GM23338 (cell line): ENCODE measurements around the gene TFPI. TPM values are rescaled to one million over a fixed set of nuclear protein-coding genes. Genes with fewer than 3 reads are reported as not detected.

Experiments
- ATAC-seq: fragments of 200-7000 bp; cut with Tn5 transposase; 3 replicates; pipeline ENCODE4 v1.9.1; 2020
- DNase-seq: peaks from one replicate; pipeline ENCODE4 v3.0.0-alpha.2; 2015; ENCODE audit warnings: low spot score
- H2AFZ ChIP-seq: fragments of 200-600 bp; sonication (generic); 2 replicates; pipeline ENCODE4 v1.8.0; 2016; ENCODE audit warnings: antibody characterized with exemption, mild to moderate bottlenecking, moderate library complexity
- H3F3A ChIP-seq: fragments of 200-600 bp; sonication (generic); replicated peaks from 2 replicates; pipeline ENCODE4 v1.8.0; 2017; ENCODE audit warnings: antibody characterized with exemption, mixed run types, low read depth
- H3K27ac ChIP-seq: fragments of 200-600 bp; sonication (generic); 2 replicates; pipeline ENCODE4 v1.6.1; 2016; ENCODE audit warnings: low read depth
- H3K27me3 ChIP-seq: fragments of 200-600 bp; sonication (generic); 2 replicates; pipeline ENCODE4 v1.8.0; 2016; ENCODE audit warnings: mild to moderate bottlenecking, mixed run types, moderate library complexity; ENCODE audit not compliant: insufficient read depth
- H3K36me3 ChIP-seq: fragments of 200-600 bp; sonication (generic); 2 replicates; pipeline ENCODE4 v1.8.0; 2016; ENCODE audit warnings: mild to moderate bottlenecking; ENCODE audit not compliant: insufficient read depth
- H3K4me1 ChIP-seq: fragments of 200-600 bp; sonication (generic); 2 replicates; pipeline ENCODE4 v1.8.0; 2016; ENCODE audit warnings: mild to moderate bottlenecking, moderate library complexity; ENCODE audit not compliant: insufficient read depth
- H3K4me2 ChIP-seq: fragments of 200-600 bp; sonication (generic); 2 replicates; pipeline ENCODE4 v1.7.1; 2017; ENCODE audit warnings: mixed run types
- H3K4me3 ChIP-seq: fragments of 200-600 bp; sonication (generic); 2 replicates; pipeline ENCODE4 v1.6.1; 2016; ENCODE audit warnings: mixed run types
- H3K79me2 ChIP-seq: fragments of 200-600 bp; sonication (generic); replicated peaks from 2 replicates; pipeline ENCODE4 v1.8.0; 2017; ENCODE audit warnings: mild to moderate bottlenecking; ENCODE audit not compliant: insufficient read depth
- H3K9me2 ChIP-seq: fragments of 200-600 bp; sonication (generic); 2 replicates; pipeline ENCODE4 v1.8.0; 2017; ENCODE audit not compliant: insufficient read depth
- H4K20me1 ChIP-seq: fragments of 200-600 bp; sonication (generic); replicated peaks from 2 replicates; pipeline ENCODE4 v1.8.0; 2017; ENCODE audit warnings: mild to moderate bottlenecking; ENCODE audit not compliant: insufficient read depth
- H3K27ac Mint-ChIP-seq: 2 replicates; pipeline ENCODE4 v1.8.0; 2020; ENCODE audit warnings: inconsistent platforms, mild to moderate bottlenecking, moderate library complexity, mixed read lengths
- H3K27me3 Mint-ChIP-seq: 3 replicates; pipeline ENCODE4 v1.8.0; 2022; ENCODE audit warnings: low read depth, mild to moderate bottlenecking, moderate library complexity, mixed read lengths, inconsistent platforms; ENCODE audit not compliant: insufficient read depth, poor library complexity
- H3K36me3 Mint-ChIP-seq: 3 replicates; pipeline ENCODE4 v1.8.0; 2021; ENCODE audit warnings: low read depth, mild to moderate bottlenecking, inconsistent platforms, moderate library complexity, mixed read lengths
- H3K4me1 Mint-ChIP-seq: 3 replicates; pipeline ENCODE4 v1.8.0; 2020; ENCODE audit warnings: mild to moderate bottlenecking, inconsistent platforms, mixed read lengths
- H3K4me3 Mint-ChIP-seq: 3 replicates; pipeline ENCODE4 v1.8.0; 2021; ENCODE audit warnings: moderate library complexity, mild to moderate bottlenecking, inconsistent platforms, mixed read lengths
- H3K9me3 Mint-ChIP-seq: 3 replicates; pipeline ENCODE4 v1.8.0; 2020; ENCODE audit warnings: moderate library complexity, mild to moderate bottlenecking, inconsistent platforms, mixed read lengths
- CREB1 ChIP-seq: fragments of 250-450 bp; sonication (Bioruptor Pico); IDR thresholded peaks from 2 replicates; pipeline ENCODE4 v1.5.0; 2020; ENCODE audit warnings: low read depth, mild to moderate bottlenecking, moderate library complexity
- EZH2 ChIP-seq: fragments of 200-600 bp; sonication (generic); IDR thresholded peaks from one replicate; pipeline ENCODE4 v1.8.0; 2017; ENCODE audit warnings: antibody characterized with exemption, mild to moderate bottlenecking, low read depth; ENCODE audit not compliant: unreplicated experiment
- EZH2phosphoT487 ChIP-seq: fragments of 200-600 bp; sonication (generic); IDR thresholded peaks from one replicate; pipeline ENCODE4 v1.8.1; 2018; ENCODE audit warnings: antibody characterized with exemption; ENCODE audit not compliant: unreplicated experiment
- JUNB ChIP-seq: IDR thresholded peaks from one replicate; pipeline ENCODE4 v1.6.1; 2016; ENCODE audit warnings: antibody characterized with exemption; ENCODE audit not compliant: unreplicated experiment
- NANOG ChIP-seq: IDR thresholded peaks from 2 replicates; pipeline ENCODE4 v1.6.1; 2016; ENCODE audit warnings: antibody characterized with exemption, borderline replicate concordance
- POLR2AphosphoS5 ChIP-seq: IDR thresholded peaks from 2 replicates; pipeline ENCODE4 v1.6.1; 2016; ENCODE audit warnings: antibody characterized with exemption, low read depth
- STAT1 ChIP-seq: IDR thresholded peaks from one replicate; pipeline ENCODE4 v1.6.1; 2016; ENCODE audit warnings: antibody characterized with exemption; ENCODE audit not compliant: unreplicated experiment
- ZNF114 ChIP-seq: fragments of 250-450 bp; sonication (Bioruptor Pico); IDR thresholded peaks from 2 replicates; pipeline ENCODE4 v1.5.0; 2020; ENCODE audit warnings: mild to moderate bottlenecking, moderate library complexity
- ZNF331 ChIP-seq: fragments of 250-450 bp; sonication (Bioruptor Pico); IDR thresholded peaks from 2 replicates; pipeline ENCODE4 v1.5.0; 2020; ENCODE audit warnings: low read depth, mild to moderate bottlenecking, moderate library complexity
- polyA plus RNA-seq: library from polyadenylated mRNA; unstranded; fragments of >200 nt; fragmentation: Nextera tagmentation; extraction: Ambion mirVana; gene quantifications from 2 replicates; pipeline ENCODE4 v1.2.1, GENCODE V29; 2016
- total RNA-seq: library from RNA; depleted of rRNA; stranded (reverse); fragments of >200 nt; shearing (Covaris generic); gene quantifications from 2 replicates; pipeline ENCODE4 v1.2.3, GENCODE V29; 2014
- TF ChIP-seq, protein P1 (sequence below): fragments of 250-450 bp; sonication (Bioruptor Pico); IDR thresholded peaks from 2 replicates; pipeline ENCODE4 v1.5.0; 2020; ENCODE audit warnings: mild to moderate bottlenecking, moderate library complexity
- TF ChIP-seq, protein P2 (sequence below): IDR thresholded peaks from 2 replicates; pipeline ENCODE4 v1.6.1; 2016; ENCODE audit warnings: antibody characterized with exemption
- TF ChIP-seq, protein P3 (sequence below), 2 experiments: fragments of 200-600 bp in 1 of 2; sonication (generic) in 1 of 2; conservative IDR thresholded peaks; 2 replicates each; pipeline versions ENCODE4 v1.5.1 to v1.6.1; 2016 to 2017; ENCODE audit warnings: antibody characterized with exemption in 2 of 2, low read depth in 2 of 2, mild to moderate bottlenecking in 2 of 2, moderate library complexity in 1 of 2

The TFPI gene
- total and polyA plus RNA-seq, 2 experiments from 2014 or later, result 1.8 to 1.9 TPM

DNA sequence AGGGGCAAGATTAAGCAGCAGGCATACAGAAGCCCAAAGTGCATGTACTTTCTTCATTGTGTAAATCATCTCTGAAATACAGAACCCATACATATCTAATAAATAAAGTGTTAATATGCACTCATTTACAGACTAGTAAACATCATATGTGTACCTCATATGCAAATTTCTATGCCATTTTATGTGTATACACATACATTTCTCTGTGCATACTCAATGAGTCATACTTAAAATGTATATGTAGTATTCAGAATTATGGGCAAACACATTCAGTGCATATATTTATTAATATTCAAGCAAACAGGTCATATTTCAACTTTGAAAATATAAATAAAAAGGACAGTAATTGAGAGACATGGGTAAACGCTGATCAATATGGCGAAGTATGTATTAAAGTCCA is 50.5 kb downstream of the TFPI start:
- no peak overlapping the region for H3K27ac Mint-ChIP-seq
- H3K4me3 Mint-ChIP-seq, result no peak overlapping the region
- ATAC-seq (no peak), DNase-seq (no peak)
- Histone ChIP-seq H3K4me3 (no peak overlapping the region), H3K9me2 (no peaks in the 10 kb centered on the region), H3K4me2 (no peak overlapping the region), H3K27me3 (no peaks in the 10 kb centered on the region), H3F3A (no peaks in the 10 kb centered on the region), H3K36me3 (no peaks in the 10 kb centered on the region), H2AFZ (no peak overlapping the region), H3K4me1 (peaks cover 5% of the 10 kb centered on the region; the same call in 1 of the 2 replicates), H3K27ac (no peak overlapping the region), H3K79me2 (no peaks in the 10 kb centered on the region), H4K20me1 (no peaks in the 10 kb centered on the region)
- H3K9me3 Mint-ChIP-seq, result peaks cover 8% of the 10 kb centered on the region; the same call in 2 of the 3 replicates
- peaks cover 2% of the 10 kb centered on the region for H3K27me3 Mint-ChIP-seq
- peaks cover 12% of the 10 kb centered on the region; the same call in 2 of the 3 replicates for H3K4me1 Mint-ChIP-seq
- peaks cover 5% of the 10 kb centered on the region; the same call in 1 of the 3 replicates for H3K36me3 Mint-ChIP-seq
- no peak for TF ChIP-seq POLR2AphosphoS5
- no peak for TF ChIP-seq EZH2phosphoT487

DNA sequence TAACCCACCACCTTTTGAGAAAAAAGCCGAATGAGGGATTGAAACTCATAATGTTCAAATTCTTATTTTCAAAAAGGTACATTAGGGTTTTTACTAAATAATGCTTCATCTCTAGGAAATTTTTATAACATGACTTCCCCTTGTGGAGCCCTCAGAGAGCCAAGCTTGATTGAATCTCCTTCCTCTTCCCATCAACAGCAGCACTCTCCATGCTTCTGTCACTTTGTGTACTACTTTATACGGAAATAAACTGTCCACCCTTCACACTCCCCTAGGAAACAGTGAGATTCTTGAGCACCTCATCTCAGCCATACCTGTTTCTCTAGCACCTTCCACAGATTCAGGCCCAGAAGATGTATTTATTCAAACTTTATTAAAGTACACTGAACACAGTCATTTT is 51.8 kb downstream of the TFPI start:
- no peaks in the 10 kb centered on the region for H3K79me2 ChIP-seq
- H3K27ac Mint-ChIP-seq, result no peak overlapping the region
- H3K4me1 ChIP-seq, result peaks cover 5% of the 10 kb centered on the region; the same call in 1 of the 2 replicates
- H4K20me1 ChIP-seq, result no peaks in the 10 kb centered on the region
- H3K27ac ChIP-seq, result no peak overlapping the region
- H3F3A ChIP-seq, result no peaks in the 10 kb centered on the region
- H3K4me3 ChIP-seq, result no peak overlapping the region
- H3K9me3 Mint-ChIP-seq, result no peaks in the 10 kb centered on the region; the same call in 2 of the 3 replicates
- DNase-seq, result no peak
- no peaks in the 10 kb centered on the region for H3K27me3 ChIP-seq
- no peaks in the 10 kb centered on the region for H3K27me3 Mint-ChIP-seq
- H3K36me3 Mint-ChIP-seq, result no peaks in the 10 kb centered on the region
- H2AFZ ChIP-seq, result no peak overlapping the region
- H3K4me2 ChIP-seq, result no peak overlapping the region
- H3K9me2 ChIP-seq, result no peaks in the 10 kb centered on the region
- H3K36me3 ChIP-seq, result no peaks in the 10 kb centered on the region
- peaks cover 12% of the 10 kb centered on the region; the same call in 2 of the 3 replicates for H3K4me1 Mint-ChIP-seq
- H3K4me3 Mint-ChIP-seq, result no peak overlapping the region
- TF ChIP-seq EZH2phosphoT487 (no peak), CREB1 (no peak), STAT1 (no peak), POLR2AphosphoS5 (no peak), JUNB (no peak), NANOG (no peak), ZNF331 (CRISPR knock-in tag) (no peak), EZH2 (no peak), ZNF114 (CRISPR knock-in tag) (no peak)
- TF ChIP-seq, protein P1, sequence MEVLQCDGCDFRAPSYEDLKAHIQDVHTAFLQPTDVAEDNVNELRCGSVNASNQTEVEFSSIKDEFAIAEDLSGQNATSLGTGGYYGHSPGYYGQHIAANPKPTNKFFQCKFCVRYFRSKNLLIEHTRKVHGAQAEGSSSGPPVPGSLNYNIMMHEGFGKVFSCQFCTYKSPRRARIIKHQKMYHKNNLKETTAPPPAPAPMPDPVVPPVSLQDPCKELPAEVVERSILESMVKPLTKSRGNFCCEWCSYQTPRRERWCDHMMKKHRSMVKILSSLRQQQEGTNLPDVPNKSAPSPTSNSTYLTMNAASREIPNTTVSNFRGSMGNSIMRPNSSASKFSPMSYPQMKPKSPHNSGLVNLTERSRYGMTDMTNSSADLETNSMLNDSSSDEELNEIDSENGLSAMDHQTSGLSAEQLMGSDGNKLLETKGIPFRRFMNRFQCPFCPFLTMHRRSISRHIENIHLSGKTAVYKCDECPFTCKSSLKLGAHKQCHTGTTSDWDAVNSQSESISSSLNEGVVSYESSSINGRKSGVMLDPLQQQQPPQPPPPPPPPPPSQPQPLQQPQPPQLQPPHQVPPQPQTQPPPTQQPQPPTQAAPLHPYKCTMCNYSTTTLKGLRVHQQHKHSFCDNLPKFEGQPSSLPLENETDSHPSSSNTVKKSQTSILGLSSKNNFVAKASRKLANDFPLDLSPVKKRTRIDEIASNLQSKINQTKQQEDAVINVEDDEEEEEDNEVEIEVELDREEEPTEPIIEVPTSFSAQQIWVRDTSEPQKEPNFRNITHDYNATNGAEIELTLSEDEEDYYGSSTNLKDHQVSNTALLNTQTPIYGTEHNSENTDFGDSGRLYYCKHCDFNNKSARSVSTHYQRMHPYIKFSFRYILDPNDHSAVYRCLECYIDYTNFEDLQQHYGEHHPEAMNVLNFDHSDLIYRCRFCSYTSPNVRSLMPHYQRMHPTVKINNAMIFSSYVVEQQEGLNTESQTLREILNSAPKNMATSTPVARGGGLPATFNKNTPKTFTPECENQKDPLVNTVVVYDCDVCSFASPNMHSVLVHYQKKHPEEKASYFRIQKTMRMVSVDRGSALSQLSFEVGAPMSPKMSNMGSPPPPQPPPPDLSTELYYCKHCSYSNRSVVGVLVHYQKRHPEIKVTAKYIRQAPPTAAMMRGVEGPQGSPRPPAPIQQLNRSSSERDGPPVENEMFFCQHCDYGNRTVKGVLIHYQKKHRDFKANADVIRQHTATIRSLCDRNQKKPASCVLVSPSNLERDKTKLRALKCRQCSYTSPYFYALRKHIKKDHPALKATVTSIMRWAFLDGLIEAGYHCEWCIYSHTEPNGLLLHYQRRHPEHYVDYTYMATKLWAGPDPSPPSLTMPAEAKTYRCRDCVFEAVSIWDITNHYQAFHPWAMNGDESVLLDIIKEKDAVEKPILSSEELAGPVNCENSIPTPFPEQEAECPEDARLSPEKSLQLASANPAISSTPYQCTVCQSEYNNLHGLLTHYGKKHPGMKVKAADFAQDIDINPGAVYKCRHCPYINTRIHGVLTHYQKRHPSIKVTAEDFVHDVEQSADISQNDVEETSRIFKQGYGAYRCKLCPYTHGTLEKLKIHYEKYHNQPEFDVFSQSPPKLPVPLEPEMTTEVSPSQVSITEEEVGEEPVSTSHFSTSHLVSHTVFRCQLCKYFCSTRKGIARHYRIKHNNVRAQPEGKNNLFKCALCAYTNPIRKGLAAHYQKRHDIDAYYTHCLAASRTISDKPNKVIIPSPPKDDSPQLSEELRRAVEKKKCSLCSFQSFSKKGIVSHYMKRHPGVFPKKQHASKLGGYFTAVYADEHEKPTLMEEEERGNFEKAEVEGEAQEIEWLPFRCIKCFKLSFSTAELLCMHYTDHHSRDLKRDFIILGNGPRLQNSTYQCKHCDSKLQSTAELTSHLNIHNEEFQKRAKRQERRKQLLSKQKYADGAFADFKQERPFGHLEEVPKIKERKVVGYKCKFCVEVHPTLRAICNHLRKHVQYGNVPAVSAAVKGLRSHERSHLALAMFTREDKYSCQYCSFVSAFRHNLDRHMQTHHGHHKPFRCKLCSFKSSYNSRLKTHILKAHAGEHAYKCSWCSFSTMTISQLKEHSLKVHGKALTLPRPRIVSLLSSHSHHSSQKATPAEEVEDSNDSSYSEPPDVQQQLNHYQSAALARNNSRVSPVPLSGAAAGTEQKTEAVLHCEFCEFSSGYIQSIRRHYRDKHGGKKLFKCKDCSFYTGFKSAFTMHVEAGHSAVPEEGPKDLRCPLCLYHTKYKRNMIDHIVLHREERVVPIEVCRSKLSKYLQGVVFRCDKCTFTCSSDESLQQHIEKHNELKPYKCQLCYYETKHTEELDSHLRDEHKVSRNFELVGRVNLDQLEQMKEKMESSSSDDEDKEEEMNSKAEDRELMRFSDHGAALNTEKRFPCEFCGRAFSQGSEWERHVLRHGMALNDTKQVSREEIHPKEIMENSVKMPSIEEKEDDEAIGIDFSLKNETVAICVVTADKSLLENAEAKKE (CRISPR knock-in tag), result no peak
- TF ChIP-seq, protein P2, sequence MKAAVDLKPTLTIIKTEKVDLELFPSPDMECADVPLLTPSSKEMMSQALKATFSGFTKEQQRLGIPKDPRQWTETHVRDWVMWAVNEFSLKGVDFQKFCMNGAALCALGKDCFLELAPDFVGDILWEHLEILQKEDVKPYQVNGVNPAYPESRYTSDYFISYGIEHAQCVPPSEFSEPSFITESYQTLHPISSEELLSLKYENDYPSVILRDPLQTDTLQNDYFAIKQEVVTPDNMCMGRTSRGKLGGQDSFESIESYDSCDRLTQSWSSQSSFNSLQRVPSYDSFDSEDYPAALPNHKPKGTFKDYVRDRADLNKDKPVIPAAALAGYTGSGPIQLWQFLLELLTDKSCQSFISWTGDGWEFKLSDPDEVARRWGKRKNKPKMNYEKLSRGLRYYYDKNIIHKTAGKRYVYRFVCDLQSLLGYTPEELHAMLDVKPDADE, result no peak
- TF ChIP-seq, protein P3, sequence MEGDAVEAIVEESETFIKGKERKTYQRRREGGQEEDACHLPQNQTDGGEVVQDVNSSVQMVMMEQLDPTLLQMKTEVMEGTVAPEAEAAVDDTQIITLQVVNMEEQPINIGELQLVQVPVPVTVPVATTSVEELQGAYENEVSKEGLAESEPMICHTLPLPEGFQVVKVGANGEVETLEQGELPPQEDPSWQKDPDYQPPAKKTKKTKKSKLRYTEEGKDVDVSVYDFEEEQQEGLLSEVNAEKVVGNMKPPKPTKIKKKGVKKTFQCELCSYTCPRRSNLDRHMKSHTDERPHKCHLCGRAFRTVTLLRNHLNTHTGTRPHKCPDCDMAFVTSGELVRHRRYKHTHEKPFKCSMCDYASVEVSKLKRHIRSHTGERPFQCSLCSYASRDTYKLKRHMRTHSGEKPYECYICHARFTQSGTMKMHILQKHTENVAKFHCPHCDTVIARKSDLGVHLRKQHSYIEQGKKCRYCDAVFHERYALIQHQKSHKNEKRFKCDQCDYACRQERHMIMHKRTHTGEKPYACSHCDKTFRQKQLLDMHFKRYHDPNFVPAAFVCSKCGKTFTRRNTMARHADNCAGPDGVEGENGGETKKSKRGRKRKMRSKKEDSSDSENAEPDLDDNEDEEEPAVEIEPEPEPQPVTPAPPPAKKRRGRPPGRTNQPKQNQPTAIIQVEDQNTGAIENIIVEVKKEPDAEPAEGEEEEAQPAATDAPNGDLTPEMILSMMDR (conservative IDR thresholded peaks at IDR 0.05; ENCODE audit: low read depth in 2 of 2), result no peak
- ATAC-seq, result no peak
